H1 (cell line): Measurements from ENCODE around the gene CHD6. TPM values are rescaled to one million over a fixed set of nuclear protein-coding genes. Genes with fewer than 3 reads are reported as not detected.

Source experiments
- CTCF ChIA-PET: fragments of 300-600 bp; sonication (Branson Sonifier 250); formaldehyde crosslinking; loops from one replicate; lab custom pipeline; 2021; ENCODE audit not compliant: partially characterized antibody; lab: Charles Lee
- POLR2A ChIA-PET: fragments of 300-600 bp; sonication (Branson Sonifier 250); formaldehyde crosslinking; loops from one replicate; lab custom pipeline; 2021; ENCODE audit warnings: inconsistent platforms; ENCODE audit not compliant: partially characterized antibody; lab: Charles Lee
- DNase-seq, 2 experiments: peaks; one replicate each; pipeline versions ENCODE4 v3.0.0 to v3.0.0-alpha.2; 2010 to 2022; ENCODE audit warnings: low spot score in 2 of 2, low read depth in 1 of 2, mixed read lengths in 1 of 2
- FAIRE-seq: peaks from 2 replicates; lab custom pipeline; 2011; peaks lifted over from hg19 to GRCh38; lab: Jason Lieb, UNC
- H2AFZ ChIP-seq: 2 replicates; pipeline ENCODE4 v1.8.1; 2012; ENCODE audit warnings: low read length, inconsistent platforms
- H2AK5ac ChIP-seq: 2 replicates; pipeline ENCODE4 v1.6.1; 2013; ENCODE audit warnings: low read depth, low read length
- H2BK120ac ChIP-seq: replicated peaks from 2 replicates; pipeline ENCODE3; 2013; ENCODE audit warnings: low read depth, low read length, inconsistent platforms
- H2BK12ac ChIP-seq: 2 replicates; pipeline ENCODE4 v1.6.1; 2013; ENCODE audit warnings: low read depth, low read length
- H2BK15ac ChIP-seq: 2 replicates; pipeline ENCODE4 v1.6.1; 2013; ENCODE audit warnings: low read length
- H2BK20ac ChIP-seq: 2 replicates; pipeline ENCODE4 v1.6.1; 2013; ENCODE audit warnings: low read length
- H2BK5ac ChIP-seq: 2 replicates; pipeline ENCODE4 v1.6.1; 2013; ENCODE audit warnings: low read depth, low read length
- H3K14ac ChIP-seq: 2 replicates; pipeline ENCODE4 v1.6.1; 2013; ENCODE audit warnings: inconsistent platforms; ENCODE audit not compliant: insufficient read length
- H3K18ac ChIP-seq: 2 replicates; pipeline ENCODE4 v1.6.1; 2013; ENCODE audit warnings: low read length; ENCODE audit errors: extremely low read depth
- H3K23ac ChIP-seq: 2 replicates; pipeline ENCODE4 v1.6.1; 2013; ENCODE audit warnings: inconsistent platforms; ENCODE audit not compliant: insufficient read length
- H3K23me2 ChIP-seq: 2 replicates; pipeline ENCODE4 v1.6.1; 2013; ENCODE audit warnings: low read depth, low read length
- H3K27ac ChIP-seq: 2 replicates; pipeline ENCODE4 v1.6.1; 2011; ENCODE audit warnings: low read depth, low read length, inconsistent platforms
- H3K27me3 ChIP-seq, 4 experiments: replicated peaks in 1 of 4; 1 replicate in 1 of 4; 2 replicates in 3 of 4; pipeline versions ENCODE4 v1.6.1 to v1.8.1; 2011 to 2013; ENCODE audit warnings: low read length in 3 of 4, mild to moderate bottlenecking in 3 of 4, inconsistent platforms in 2 of 4, mixed read lengths in 2 of 4, moderate library complexity in 1 of 4; ENCODE audit not compliant: control insufficient read depth in 3 of 4, insufficient read depth in 3 of 4; ENCODE audit errors: extremely low read depth in 1 of 4
- H3K36me3 ChIP-seq, 4 experiments: 2 replicates each; pipeline versions ENCODE4 v1.6.1 to v1.8.1; 2011 to 2013; ENCODE audit warnings: mild to moderate bottlenecking in 4 of 4, low read length in 3 of 4, moderate library complexity in 2 of 4, control low read depth in 1 of 4, inconsistent platforms in 1 of 4; ENCODE audit not compliant: insufficient read depth in 4 of 4, control insufficient read depth in 2 of 4
- H3K4ac ChIP-seq: replicated peaks from 2 replicates; pipeline ENCODE3; 2013; ENCODE audit warnings: low read length, low read depth, mixed read lengths, inconsistent platforms; ENCODE audit not compliant: insufficient read length
- H3K4me1 ChIP-seq, 4 experiments: replicated peaks in 1 of 4; 1 replicate in 1 of 4; 2 replicates in 3 of 4; pipeline versions ENCODE4 v1.6.1 to v1.8.1; 2011 to 2013; ENCODE audit warnings: low read length in 3 of 4, inconsistent platforms in 2 of 4, mixed read lengths in 1 of 4; ENCODE audit not compliant: insufficient read depth in 4 of 4, control insufficient read depth in 3 of 4
- H3K4me2 ChIP-seq, 2 experiments: 2 replicates each; pipeline versions ENCODE4 v1.6.1 to v1.8.1; 2011 to 2013; ENCODE audit warnings: low read depth in 2 of 2, low read length in 2 of 2, control low read depth in 1 of 2, inconsistent platforms in 1 of 2, mild to moderate bottlenecking in 1 of 2; ENCODE audit not compliant: insufficient read depth in 1 of 2
- H3K4me3 ChIP-seq, 4 experiments: fragments of 200-600, 300-600 bp in 1 of 4; sonication (generic), shearing (Covaris generic), sonication (Bioruptor Twin) in 1 of 4; 2 replicates each; pipeline versions ENCODE4 v1.5.1 to v1.8.1; 2011 to 2016; ENCODE audit warnings: low read length in 4 of 4, low read depth in 3 of 4, control low read depth in 2 of 4, inconsistent platforms in 2 of 4, mild to moderate bottlenecking in 2 of 4, mixed read lengths in 1 of 4, moderate library complexity in 1 of 4; ENCODE audit not compliant: insufficient read depth in 2 of 4; ENCODE audit errors: extremely low read depth in 1 of 4
- H3K56ac ChIP-seq: replicated peaks from 2 replicates; pipeline ENCODE3; 2013; ENCODE audit warnings: low read depth, mild to moderate bottlenecking, mixed read lengths, low read length, inconsistent platforms; ENCODE audit not compliant: insufficient read length
- H3K79me1 ChIP-seq: 2 replicates; pipeline ENCODE4 v1.6.1; 2013; ENCODE audit warnings: low read depth, low read length, control low read depth
- H3K79me2 ChIP-seq, 2 experiments: 2 replicates each; pipeline versions ENCODE4 v1.6.1 to v1.8.1; 2012 to 2013; ENCODE audit warnings: low read length in 2 of 2, mild to moderate bottlenecking in 2 of 2, inconsistent platforms in 1 of 2; ENCODE audit not compliant: insufficient read depth in 2 of 2, control insufficient read depth in 1 of 2
- H3K9ac ChIP-seq, 4 experiments: replicated peaks in 1 of 4; 1 replicate in 1 of 4; 2 replicates in 3 of 4; pipeline versions ENCODE4 v1.6.1 to v1.8.1; 2011 to 2013; ENCODE audit warnings: low read depth in 3 of 4, low read length in 3 of 4, control low read depth in 2 of 4, mild to moderate bottlenecking in 2 of 4, moderate library complexity in 2 of 4, inconsistent platforms in 1 of 4; ENCODE audit errors: extremely low read depth in 1 of 4
- H3K9me3 ChIP-seq, 2 experiments: 2 replicates each; pipeline versions ENCODE4 v1.6.1 to v1.8.1; 2012 to 2013; ENCODE audit warnings: mild to moderate bottlenecking in 2 of 2, moderate library complexity in 2 of 2, control low read depth in 1 of 2, inconsistent platforms in 1 of 2, low read depth in 1 of 2, low read length in 1 of 2, mixed read lengths in 1 of 2; ENCODE audit not compliant: insufficient read depth in 2 of 2
- H4K20me1 ChIP-seq, 2 experiments: replicated peaks in 1 of 2; 2 replicates each; pipeline versions ENCODE3 to v1.8.1; 2011 to 2013; ENCODE audit warnings: inconsistent platforms in 2 of 2, low read length in 2 of 2, mild to moderate bottlenecking in 1 of 2; ENCODE audit not compliant: insufficient read depth in 2 of 2, control insufficient read depth in 1 of 2
- H4K5ac ChIP-seq: 2 replicates; pipeline ENCODE4 v1.6.1; 2013; ENCODE audit warnings: low read length, low read depth, mixed read lengths, inconsistent platforms; ENCODE audit not compliant: insufficient read length
- H4K8ac ChIP-seq: 2 replicates; pipeline ENCODE4 v1.8.0; 2013; ENCODE audit warnings: mild to moderate bottlenecking, moderate library complexity, low read length, inconsistent platforms; ENCODE audit not compliant: insufficient read depth; ENCODE audit errors: extremely low read depth
- H4K91ac ChIP-seq: replicated peaks from 2 replicates; pipeline ENCODE3; 2013; ENCODE audit warnings: low read length, mixed read lengths, inconsistent platforms; ENCODE audit not compliant: insufficient read length
- SRF ChIP-seq: IDR thresholded peaks from 2 replicates; pipeline ENCODE4 v1.6.1; 2011; ENCODE audit warnings: mild to moderate bottlenecking, low read depth, low read length, moderate library complexity
- WGBS, 2 experiments: shearing (Covaris generic) in 1 of 2; methylation state at CpG; one replicate each; pipeline versions ENCODE4 v1.1.6 to v1.1.7; 2013 to 2015; ENCODE audit warnings: low lambda C conversion rate in 2 of 2, mixed read lengths in 2 of 2, inconsistent platforms in 1 of 2, low coverage in 1 of 2, missing lambda C conversion rate in 1 of 2; ENCODE audit not compliant: insufficient replicate concordance in 2 of 2, insufficient coverage in 1 of 2, insufficient read length in 1 of 2; ENCODE audit errors: extremely low coverage in 1 of 2, missing lambda C conversion rate in 1 of 2; 5-methylcytosine and 5-hydroxymethylcytosine counted together
- polyA plus RNA-seq, 7 experiments: library from polyadenylated mRNA; depleted of rRNA in 3 of 7; stranded (reverse) in 5 of 7; unstranded in 2 of 7; fragments of >200 nt in 5 of 7; fragments of 200-250 nt in 2 of 7; gene quantifications; 1 replicate in 5 of 7; 2 replicates in 1 of 7; 4 replicates in 1 of 7; pipeline versions ENCODE4 v1.2.1 to v1.2.3, GENCODE V29; 2011 to 2013; ENCODE audit warnings: missing spikeins in 2 of 7, mixed read lengths in 2 of 7
- total RNA-seq: library from RNA; stranded (reverse); fragmentation: NEBNext Ultra II Directional; extraction: Animal tissue kit (Norgen Biotek cat#: 25700); gene quantifications from 2 replicates; pipeline ENCODE4 v1.2.1, GENCODE V29; 2021
- TF ChIP-seq, protein P1 (sequence below): IDR thresholded peaks from 2 replicates; pipeline ENCODE4 v1.6.1; 2012; ENCODE audit warnings: inconsistent platforms

CHD6 gene
- total and polyA plus RNA-seq, 2 of the 8 experiments (the other 6 are each of a cell fraction or from before 2014, with no cell fraction given): 11.1 to 62.9 TPM

DNA sequence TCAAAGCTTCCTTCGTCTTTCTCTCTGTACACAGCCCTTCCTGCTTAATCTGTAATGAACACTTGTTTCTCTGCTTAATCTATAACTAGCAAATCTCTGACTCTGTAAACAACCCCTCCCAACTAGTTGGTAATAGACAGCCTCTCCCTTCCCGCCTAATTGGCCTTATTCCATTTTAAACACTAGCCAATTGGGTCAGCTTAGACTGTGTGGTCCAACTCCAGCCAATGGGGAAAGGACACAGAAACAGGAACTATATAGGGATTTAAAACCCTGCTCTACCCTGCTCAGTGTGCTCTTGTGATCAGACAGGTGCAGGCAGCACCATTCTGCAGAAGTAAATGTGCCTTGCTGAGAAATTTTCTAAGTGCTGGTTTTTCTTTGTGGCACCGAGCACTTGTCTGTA lies 18.5 kb downstream of the CHD6 start:
- Histone ChIP-seq H3K18ac (no peak overlapping the region), H3K27me3 (no peaks in the 10 kb centered on the region), H3K23me2 (no peaks in the 10 kb centered on the region), H3K4me2 (no peak overlapping the region), H3K79me1 (peaks cover 23% of the 10 kb centered on the region), H2BK15ac (no peak overlapping the region), H3K4me3 (no peak overlapping the region), H4K5ac (no peak overlapping the region), H2BK20ac (no peak overlapping the region), H3K56ac (no peak overlapping the region), H3K9ac (no peak overlapping the region), H3K4ac (no peak overlapping the region), H4K8ac (no peak overlapping the region)
- POLR2A ChIA-PET: interaction anchor here (0.6 to 2.2 kb wide), 2 partner anchors 17 to 84 kb away, joined by 4 to 8 read pairs; no protein-coding TSS in a partner anchor
- TF ChIP-seq SRF: no peak
- TF ChIP-seq, protein P1, sequence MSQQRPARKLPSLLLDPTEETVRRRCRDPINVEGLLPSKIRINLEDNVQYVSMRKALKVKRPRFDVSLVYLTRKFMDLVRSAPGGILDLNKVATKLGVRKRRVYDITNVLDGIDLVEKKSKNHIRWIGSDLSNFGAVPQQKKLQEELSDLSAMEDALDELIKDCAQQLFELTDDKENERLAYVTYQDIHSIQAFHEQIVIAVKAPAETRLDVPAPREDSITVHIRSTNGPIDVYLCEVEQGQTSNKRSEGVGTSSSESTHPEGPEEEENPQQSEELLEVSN: peak; percentile 42; the same call in 1 of the 2 replicates
- TF ChIP-seq, all 59 proteins: peak for 1
- H3K79me2 ChIP-seq: peaks cover 47 to 100% of the 10 kb centered on the region in 2 experiments
- 88% methylated on average over 3 of the region's 3 CpGs; no CpG with 5 or more reads in 1 of the 2 experiments for WGBS, 2 experiments
- H3K4me1 ChIP-seq: peaks cover 0 to 6% (median 2%) of the 10 kb centered on the region in 4 experiments; a peak in 1 of 7 replicates
- H2BK12ac ChIP-seq: no peak overlapping the region
- no peak overlapping the region for H4K91ac ChIP-seq
- no peak overlapping the region for H3K27ac ChIP-seq
- no peak overlapping the region for H3K23ac ChIP-seq
- no peak overlapping the region for H2BK5ac ChIP-seq
- H3K36me3 ChIP-seq: peaks cover 0 to 10% (median 4%) of the 10 kb centered on the region in 4 experiments; a peak in 3 of 8 replicates
- peak in 1 of 2 experiments; percentile 17 for DNase-seq
- H2AK5ac ChIP-seq: no peak overlapping the region
- no peak for FAIRE-seq
- no peak overlapping the region for H2BK120ac ChIP-seq
- peaks cover 12 to 22% of the 10 kb centered on the region in 2 experiments for H4K20me1 ChIP-seq
- H3K14ac ChIP-seq: no peak overlapping the region
- peaks cover 7% of the 10 kb centered on the region in 2 experiments; a peak in 3 of 4 replicates for H3K9me3 ChIP-seq
- no peak overlapping the region for H2AFZ ChIP-seq
- CTCF ChIA-PET: no interaction called here
